Esophagus muscularis mucosa (tissue), 4 donors: ENCODE results near the gene ZNF445. TPM values are rescaled to one million over a fixed set of nuclear protein-coding genes. Genes with fewer than 3 reads are reported as not detected.
A peak's percentile ranks its signal among the peaks of the same experiment; 100 is the strongest.

ENCODE experiments used
- DNase-seq: peaks from one replicate; pipeline ENCODE4 v3.0.0-alpha.2; 2017; ENCODE audit errors: extremely low spot score
- H3K27ac ChIP-seq, 4 donors: fragments of 200-600 bp; sonication (generic); replicated peaks in 1 of 4; 1 replicate in 3 of 4; 2 replicates in 1 of 4; pipeline ENCODE4 v1.5.1; 2016 to 2019; ENCODE audit warnings: mild to moderate bottlenecking in 1 of 4
- H3K27me3 ChIP-seq, 4 donors: fragments of 200-600 bp; sonication (generic); one replicate each; pipeline versions ENCODE4 v1.5.1 to v1.6.0; 2016 to 2019
- H3K36me3 ChIP-seq, 4 donors: fragments of 200-600 bp; sonication (generic); one replicate each; pipeline ENCODE4 v1.5.1; 2016 to 2019
- H3K4me1 ChIP-seq, 4 donors: fragments of 200-600 bp; sonication (generic); one replicate each; pipeline ENCODE4 v1.5.1; 2016 to 2019
- H3K4me3 ChIP-seq, 4 donors: fragments of 200-600 bp; sonication (generic); 1 replicate in 2 of 4; 2 replicates in 2 of 4; pipeline ENCODE4 v1.5.1; 2016 to 2019; ENCODE audit warnings: mild to moderate bottlenecking in 4 of 4, moderate library complexity in 1 of 4
- H3K9me3 ChIP-seq, 4 donors: fragments of 200-600 bp; sonication (generic); 1 replicate in 3 of 4; 2 replicates in 1 of 4; pipeline ENCODE4 v1.5.1; 2016 to 2019
- EP300 ChIP-seq: sonication (generic); formaldehyde crosslinking; IDR thresholded peaks from one replicate; pipeline ENCODE4 v1.6.1; 2017; ENCODE audit warnings: antibody characterized with exemption
- POLR2A ChIP-seq: fragments of 450-650 bp; IDR thresholded peaks from one replicate; pipeline ENCODE4 v1.6.1; 2017; ENCODE audit warnings: antibody characterized with exemption, moderate library complexity, mild to moderate bottlenecking, low read depth
- POLR2AphosphoS5 ChIP-seq, 2 donors: sonication (generic); formaldehyde crosslinking; IDR thresholded peaks; one replicate each; pipeline ENCODE4 v1.6.1; 2017; ENCODE audit warnings: antibody characterized with exemption in 2 of 2
- WGBS: methylation state at CpG from one replicate; pipeline ENCODE4 v1.1.5; 2018; 5-methylcytosine and 5-hydroxymethylcytosine counted together
- intact Hi-C: fragments of 100-400 bp; cut with DNase I; formaldehyde crosslinking; loops from one replicate; pipeline ENCODE4 v1.15.1; 2023
- total RNA-seq, 4 donors: library from RNA; depleted of rRNA; stranded (reverse); fragments of >200 nt; gene quantifications; one replicate each; pipeline versions ENCODE4 v1.1.0 to v1.2.1, GENCODE V29; 2016
- TF ChIP-seq, protein P1 (sequence below), 3 experiments: fragments of 200-600 bp in 2 of 3; fragments of 450-650 bp in 1 of 3; sonication (generic) in 2 of 3; IDR thresholded peaks; one replicate each; pipeline ENCODE4 v1.5.1; 2017 to 2019; ENCODE audit warnings: antibody characterized with exemption in 3 of 3, mild to moderate bottlenecking in 2 of 3, moderate library complexity in 1 of 3

ZNF445 gene
- total RNA-seq, 4 donors from 2014 or later: 6.5 to 11.9 (median 10.1) TPM

DNA sequence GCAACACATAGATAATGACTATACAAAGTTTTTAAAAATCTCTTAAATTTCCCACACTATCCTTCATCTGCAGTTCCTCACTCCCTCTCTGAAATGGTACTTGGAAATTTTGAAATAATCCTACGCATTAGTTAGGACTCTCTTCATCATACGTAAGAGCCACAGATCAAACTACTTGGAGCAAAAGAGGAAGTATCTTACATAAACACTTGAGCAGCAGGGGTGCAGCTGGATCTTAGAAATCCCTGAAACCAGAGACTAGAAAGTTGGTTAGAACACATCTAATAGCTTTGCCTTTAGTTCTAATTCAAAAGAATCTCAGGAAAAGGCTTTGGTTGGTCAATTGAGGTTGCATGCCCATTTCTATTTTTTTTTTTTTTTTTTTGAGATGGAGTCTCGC is 38.8 kb upstream of the ZNF445 start:
- no peak for DNase-seq
- Histone ChIP-seq H3K36me3 (no peaks in the 10 kb centered on the region), H3K4me1 (peaks cover 4 to 7% (median 7%) of the 10 kb centered on the region in 4 donors), H3K27me3 (peaks cover 0 to 2% (median 0%) of the 10 kb centered on the region in 4 donors), H3K9me3 (no peaks in the 10 kb centered on the region), H3K4me3 (no peak overlapping the region), H3K27ac (no peak overlapping the region)
- 68% methylated on average over 3 of the region's 3 CpGs for WGBS
- TF ChIP-seq EP300: no peak
- intact Hi-C loops: no loop called here

DNA sequence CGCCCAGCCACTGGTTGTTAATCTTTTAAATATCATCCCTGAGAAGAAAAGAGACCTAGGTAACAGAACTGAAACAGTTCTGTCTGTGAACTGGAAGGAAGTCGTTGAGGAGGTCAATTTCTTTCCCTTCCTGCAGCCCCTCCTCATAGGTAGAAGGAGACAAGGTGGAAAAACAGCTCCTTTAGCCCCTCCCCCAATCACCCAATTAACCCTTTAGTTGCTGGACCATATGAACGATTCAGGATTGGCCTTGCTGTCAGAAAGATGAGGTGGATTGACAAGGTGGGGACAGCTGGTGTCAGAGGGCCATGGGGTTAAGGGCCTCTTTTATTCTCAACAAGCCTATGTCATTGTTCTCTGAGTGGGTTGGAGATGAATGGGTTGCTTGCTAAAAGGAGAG is 36.0 kb upstream of the ZNF445 start:
- H3K27ac ChIP-seq: no peak overlapping the region
- H3K9me3 ChIP-seq: no peaks in the 10 kb centered on the region
- no peak overlapping the region for H3K4me3 ChIP-seq
- H3K4me1 ChIP-seq: peaks cover 14 to 27% (median 25%) of the 10 kb centered on the region in 4 donors
- DNase-seq: no peak
- intact Hi-C loops: loop anchor here (5.0 kb wide), 1 partner anchor 176 kb away; the partner anchor contains the start of gene TCAIM
- TF ChIP-seq EP300 (no peak), POLR2A (no peak), POLR2AphosphoS5 (IDR thresholded peaks at IDR 0.05) (no peak)
- TF ChIP-seq, protein P1, sequence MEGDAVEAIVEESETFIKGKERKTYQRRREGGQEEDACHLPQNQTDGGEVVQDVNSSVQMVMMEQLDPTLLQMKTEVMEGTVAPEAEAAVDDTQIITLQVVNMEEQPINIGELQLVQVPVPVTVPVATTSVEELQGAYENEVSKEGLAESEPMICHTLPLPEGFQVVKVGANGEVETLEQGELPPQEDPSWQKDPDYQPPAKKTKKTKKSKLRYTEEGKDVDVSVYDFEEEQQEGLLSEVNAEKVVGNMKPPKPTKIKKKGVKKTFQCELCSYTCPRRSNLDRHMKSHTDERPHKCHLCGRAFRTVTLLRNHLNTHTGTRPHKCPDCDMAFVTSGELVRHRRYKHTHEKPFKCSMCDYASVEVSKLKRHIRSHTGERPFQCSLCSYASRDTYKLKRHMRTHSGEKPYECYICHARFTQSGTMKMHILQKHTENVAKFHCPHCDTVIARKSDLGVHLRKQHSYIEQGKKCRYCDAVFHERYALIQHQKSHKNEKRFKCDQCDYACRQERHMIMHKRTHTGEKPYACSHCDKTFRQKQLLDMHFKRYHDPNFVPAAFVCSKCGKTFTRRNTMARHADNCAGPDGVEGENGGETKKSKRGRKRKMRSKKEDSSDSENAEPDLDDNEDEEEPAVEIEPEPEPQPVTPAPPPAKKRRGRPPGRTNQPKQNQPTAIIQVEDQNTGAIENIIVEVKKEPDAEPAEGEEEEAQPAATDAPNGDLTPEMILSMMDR (IDR thresholded peaks at IDR 0.05): no peak
- H3K27me3 ChIP-seq: no peaks in the 10 kb centered on the region
- no peaks in the 10 kb centered on the region for H3K36me3 ChIP-seq
- WGBS: 34% methylated on average over 3 of the region's 3 CpGs

DNA sequence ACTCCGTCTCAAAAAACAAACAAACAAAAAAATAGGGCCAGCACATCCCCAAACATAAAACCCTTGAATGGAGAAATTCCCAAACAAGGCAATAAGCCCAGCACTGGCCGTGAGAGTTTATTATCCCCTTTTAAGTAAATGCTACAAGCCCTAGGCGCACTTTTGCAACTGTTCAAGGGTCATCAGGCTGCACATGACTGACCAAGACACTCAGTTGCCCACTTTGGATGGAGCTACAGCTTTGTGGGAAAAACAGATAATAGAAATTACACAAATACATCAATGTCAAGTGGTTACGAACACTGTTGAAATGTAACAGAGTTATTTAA is 33.7 kb upstream of the ZNF445 start:
- no peaks in the 10 kb centered on the region for H3K9me3 ChIP-seq
- H3K4me3 ChIP-seq: peak overlapping the region; percentile 72 to 93 (median 82)
- TF ChIP-seq POLR2A (no peak), POLR2AphosphoS5 (IDR thresholded peaks at IDR 0.05) (no peak), EP300 (no peak)
- TF ChIP-seq, protein P1 (IDR thresholded peaks at IDR 0.05): no peak
- no peak for DNase-seq
- WGBS: 40% methylated on average over 4 of the region's 4 CpGs
- H3K27me3 ChIP-seq: no peaks in the 10 kb centered on the region
- peak overlapping the region; percentile 86 to 95 (median 90) for H3K27ac ChIP-seq
- H3K4me1 ChIP-seq: peaks cover 14 to 46% (median 36%) of the 10 kb centered on the region in 4 donors
- H3K36me3 ChIP-seq: peaks cover 0 to 6% (median 0%) of the 10 kb centered on the region in 4 donors
- intact Hi-C loops: loop anchor here (2.0 to 5.0 kb wide), 2 partner anchors 34 to 174 kb away; partner anchors contain the start of genes TCAIM and ZNF445

DNA sequence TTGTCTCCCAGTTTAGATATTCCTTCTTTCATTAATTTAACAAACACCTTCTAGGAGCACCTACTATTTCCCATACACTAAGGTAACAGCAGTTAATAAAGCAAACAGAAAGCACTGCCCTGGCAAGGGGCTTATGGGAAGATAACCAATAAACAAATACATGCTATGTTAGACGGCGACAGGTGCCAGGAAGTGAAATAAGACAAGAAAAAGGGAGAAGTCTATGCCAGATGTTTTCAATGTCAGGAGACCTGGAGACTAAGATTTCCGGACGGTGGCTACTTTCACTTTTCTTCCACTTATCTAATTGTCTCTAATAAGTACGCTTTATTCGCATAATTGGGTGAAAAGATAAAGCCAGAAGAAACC is 32.5 kb upstream of the ZNF445 start:
- no peak for DNase-seq
- peak overlapping the region; percentile 86 to 95 (median 90) for H3K27ac ChIP-seq
- no peaks in the 10 kb centered on the region for H3K9me3 ChIP-seq
- H3K27me3 ChIP-seq: no peaks in the 10 kb centered on the region
- H3K4me3 ChIP-seq: peak overlapping the region; percentile 72 to 93 (median 82)
- peaks cover 0 to 6% (median 3%) of the 10 kb centered on the region in 4 donors for H3K36me3 ChIP-seq
- intact Hi-C loops: loop anchor here (2.0 to 5.0 kb wide), 2 partner anchors 33 to 173 kb away; partner anchors contain the start of genes TCAIM and ZNF445
- TF ChIP-seq EP300 (no peak), POLR2A (no peak), POLR2AphosphoS5 (IDR thresholded peaks at IDR 0.05) (no peak)
- TF ChIP-seq, protein P1 (IDR thresholded peaks at IDR 0.05): no peak
- peaks cover 14 to 46% (median 36%) of the 10 kb centered on the region in 4 donors for H3K4me1 ChIP-seq
- 0% methylated on average over 6 of the region's 6 CpGs for WGBS

DNA sequence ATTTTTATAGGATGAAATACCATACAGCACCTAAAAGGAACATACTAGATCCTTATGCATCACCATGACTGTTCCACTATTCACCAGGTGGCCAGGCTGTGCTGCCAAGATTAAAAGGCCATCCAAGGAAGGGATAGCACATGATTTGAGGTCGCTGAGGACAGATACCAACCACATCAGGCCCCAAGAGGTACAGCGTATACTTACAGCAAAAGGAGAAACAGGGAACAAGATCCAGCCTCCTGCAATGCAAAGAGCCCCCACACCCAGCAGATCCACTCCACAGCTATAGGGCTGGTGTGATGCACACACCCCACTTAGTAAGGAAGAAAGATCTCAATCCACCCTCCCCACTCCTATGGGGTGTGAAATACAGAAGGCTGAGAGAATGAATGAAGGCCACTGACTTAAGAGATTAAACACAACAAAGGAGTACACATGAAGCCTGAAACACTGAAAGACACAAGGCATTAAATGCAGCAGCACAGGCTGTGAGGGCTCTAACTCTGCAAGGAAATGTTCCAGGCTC is 32.0 kb upstream of the ZNF445 start:
- peaks cover 0 to 6% (median 3%) of the 10 kb centered on the region in 4 donors for H3K36me3 ChIP-seq
- H3K27me3 ChIP-seq: no peaks in the 10 kb centered on the region
- no peak for TF ChIP-seq POLR2AphosphoS5 (IDR thresholded peaks at IDR 0.05)
- no peak for TF ChIP-seq POLR2A
- TF ChIP-seq EP300: no peak
- TF ChIP-seq, protein P1 (IDR thresholded peaks at IDR 0.05): no peak
- WGBS: 63% methylated on average over 2 of the region's 2 CpGs
- H3K4me1 ChIP-seq: peaks cover 14 to 46% (median 36%) of the 10 kb centered on the region in 4 donors
- DNase-seq: no peak
- H3K4me3 ChIP-seq: peak overlapping the region; percentile 72 to 93 (median 82)
- intact Hi-C loops: no loop called here
- H3K9me3 ChIP-seq: no peaks in the 10 kb centered on the region
- H3K27ac ChIP-seq: peak overlapping the region; percentile 86 to 95 (median 90)
